ENCODE data around the gene ARPIN.

Gene ARPIN

DNA sequence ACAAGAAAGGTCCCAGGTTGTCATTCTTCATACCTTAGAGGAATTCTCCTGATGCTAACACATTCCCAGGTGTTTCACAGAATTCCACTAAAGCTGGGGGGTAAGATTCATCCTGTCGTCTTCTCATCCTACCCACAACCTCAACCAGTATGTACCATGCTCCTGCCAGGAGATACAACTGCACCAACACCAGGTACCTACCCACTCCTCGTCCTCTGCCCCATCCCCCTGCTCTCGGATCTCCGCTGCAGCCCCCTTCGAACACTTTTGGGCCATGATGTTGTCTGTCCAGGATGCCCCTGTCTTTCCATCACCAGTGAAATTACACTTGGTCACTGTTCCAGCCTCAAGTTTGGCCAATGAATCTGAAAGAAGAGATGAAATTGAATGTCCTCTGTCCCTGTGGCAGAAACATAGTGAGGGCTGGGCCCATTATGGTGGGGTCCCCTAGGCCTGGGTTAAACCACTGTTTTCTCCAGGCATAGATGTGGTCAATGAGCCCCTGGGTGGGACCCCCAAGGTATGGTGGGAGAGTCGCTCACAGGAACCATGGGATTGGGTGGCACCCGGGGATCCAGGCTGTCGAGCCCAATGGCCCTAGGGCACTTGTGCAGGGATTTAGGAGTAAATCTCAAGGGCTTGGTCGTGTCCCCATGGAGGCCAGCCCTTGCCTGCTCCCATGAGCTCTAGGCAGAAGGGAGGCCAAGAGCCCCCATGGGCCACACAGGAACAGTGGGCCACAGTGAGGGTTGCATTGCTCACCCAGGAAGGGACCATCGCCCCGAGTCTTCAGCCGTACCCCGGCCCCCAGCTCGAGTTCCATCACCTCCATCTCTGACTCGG, 9.5 kb downstream of the ARPIN start:
- Histone ChIP-seq H3K36me3 (ENCODE audit: control insufficient read depth, low read length) (no peaks in the 10 kb centered on the region), H3K4me3 (ENCODE audit: low read length) (no peak overlapping the region), H3K4me2 (ENCODE audit: low read length) (no peak overlapping the region), H3K27me3 (ENCODE audit: control insufficient read depth, low read length) (no peaks in the 10 kb centered on the region), H3K79me2 (ENCODE audit: control insufficient read depth, low read length) (no peaks in the 10 kb centered on the region), H3K4me1 (ENCODE audit: control insufficient read depth, low read length) (peaks cover 13% of the 10 kb centered on the region), H3K9me2 (replicated peaks; ENCODE audit: control insufficient read depth, low read length) (no peaks in the 10 kb centered on the region), H3F3A (ENCODE audit: control insufficient read depth, insufficient read depth) (no peaks in the 10 kb centered on the region), H3K9me3 (ENCODE audit: control insufficient read depth, insufficient read depth, low read length) (no peaks in the 10 kb centered on the region), H3K27ac (ENCODE audit: low read depth, low read length) (no peak overlapping the region), H4K20me1 (ENCODE audit: control insufficient read depth, insufficient read depth, low read depth, low read length) (no peaks in the 10 kb centered on the region)
- TF ChIP-seq EZH2phosphoT487 (IDR thresholded peaks at IDR 0.05; ENCODE audit: borderline replicate concordance, low read length), result no peak
- TF ChIP-seq, protein P1, sequence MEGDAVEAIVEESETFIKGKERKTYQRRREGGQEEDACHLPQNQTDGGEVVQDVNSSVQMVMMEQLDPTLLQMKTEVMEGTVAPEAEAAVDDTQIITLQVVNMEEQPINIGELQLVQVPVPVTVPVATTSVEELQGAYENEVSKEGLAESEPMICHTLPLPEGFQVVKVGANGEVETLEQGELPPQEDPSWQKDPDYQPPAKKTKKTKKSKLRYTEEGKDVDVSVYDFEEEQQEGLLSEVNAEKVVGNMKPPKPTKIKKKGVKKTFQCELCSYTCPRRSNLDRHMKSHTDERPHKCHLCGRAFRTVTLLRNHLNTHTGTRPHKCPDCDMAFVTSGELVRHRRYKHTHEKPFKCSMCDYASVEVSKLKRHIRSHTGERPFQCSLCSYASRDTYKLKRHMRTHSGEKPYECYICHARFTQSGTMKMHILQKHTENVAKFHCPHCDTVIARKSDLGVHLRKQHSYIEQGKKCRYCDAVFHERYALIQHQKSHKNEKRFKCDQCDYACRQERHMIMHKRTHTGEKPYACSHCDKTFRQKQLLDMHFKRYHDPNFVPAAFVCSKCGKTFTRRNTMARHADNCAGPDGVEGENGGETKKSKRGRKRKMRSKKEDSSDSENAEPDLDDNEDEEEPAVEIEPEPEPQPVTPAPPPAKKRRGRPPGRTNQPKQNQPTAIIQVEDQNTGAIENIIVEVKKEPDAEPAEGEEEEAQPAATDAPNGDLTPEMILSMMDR (IDR thresholded peaks at IDR 0.05; ENCODE audit: low read depth, low read length, poor library complexity, severe bottlenecking), result no peak

DNA sequence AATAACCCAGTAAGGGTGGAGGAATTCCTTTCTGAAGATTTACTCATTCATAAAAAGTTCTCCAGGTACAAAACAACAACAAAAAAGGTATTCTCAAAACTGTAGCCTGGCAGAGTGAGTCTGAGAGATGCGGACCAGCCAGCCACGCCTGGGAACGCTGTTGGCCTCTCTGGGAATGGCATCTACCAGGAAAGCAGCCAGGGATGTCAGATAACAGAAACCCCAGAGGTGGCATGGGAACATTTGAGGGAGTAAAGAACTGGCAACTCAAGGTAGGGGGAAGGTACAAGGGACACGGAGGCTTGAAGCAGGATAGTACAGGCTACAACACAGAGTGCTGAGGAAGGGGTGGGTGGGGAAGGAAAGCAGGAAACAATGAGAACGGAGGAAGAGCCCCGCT, 11.9 kb downstream of the ARPIN start:
- Histone ChIP-seq H3K27me3 (ENCODE audit: control insufficient read depth, low read length) (no peaks in the 10 kb centered on the region), H3K4me1 (ENCODE audit: control insufficient read depth, low read length) (peaks cover 15% of the 10 kb centered on the region), H4K20me1 (ENCODE audit: control insufficient read depth, insufficient read depth, low read depth, low read length) (no peaks in the 10 kb centered on the region), H3K9me2 (replicated peaks; ENCODE audit: control insufficient read depth, low read length) (no peaks in the 10 kb centered on the region), H3K79me2 (ENCODE audit: control insufficient read depth, low read length) (no peaks in the 10 kb centered on the region), H3K36me3 (ENCODE audit: control insufficient read depth, low read length) (no peaks in the 10 kb centered on the region), H3F3A (ENCODE audit: control insufficient read depth, insufficient read depth) (0 out of 2 replicates have a peak, but pooled peaks cover 3% of the 10 kb centered on the region), H3K9me3 (ENCODE audit: control insufficient read depth, insufficient read depth, low read length) (no peaks in the 10 kb centered on the region), H3K27ac (ENCODE audit: low read depth, low read length) (no peak overlapping the region), H3K4me3 (ENCODE audit: low read length) (no peak overlapping the region), H3K4me2 (ENCODE audit: low read length) (no peak overlapping the region)
- no peak for TF ChIP-seq EZH2phosphoT487 (IDR thresholded peaks at IDR 0.05; ENCODE audit: borderline replicate concordance, low read length)
- TF ChIP-seq, protein P1 (IDR thresholded peaks at IDR 0.05; ENCODE audit: low read depth, low read length, poor library complexity, severe bottlenecking), result no peak

GRCh38 chr15:89899951-89900567, 12.7 kb downstream of the ARPIN start:
- Histone ChIP-seq H3K36me3 (ENCODE audit: control insufficient read depth, low read length) (no peaks in the 10 kb centered on the region), H3K79me2 (ENCODE audit: control insufficient read depth, low read length) (no peaks in the 10 kb centered on the region), H3K4me1 (ENCODE audit: control insufficient read depth, low read length) (peaks cover 15% of the 10 kb centered on the region), H3K27ac (ENCODE audit: low read depth, low read length) (no peak overlapping the region), H4K20me1 (ENCODE audit: control insufficient read depth, insufficient read depth, low read depth, low read length) (no peaks in the 10 kb centered on the region), H3K27me3 (ENCODE audit: control insufficient read depth, low read length) (no peaks in the 10 kb centered on the region), H3K4me2 (ENCODE audit: low read length) (no peak overlapping the region), H3K4me3 (ENCODE audit: low read length) (no peak overlapping the region), H3K9me2 (replicated peaks; ENCODE audit: control insufficient read depth, low read length) (no peaks in the 10 kb centered on the region), H3K9me3 (ENCODE audit: control insufficient read depth, insufficient read depth, low read length) (no peaks in the 10 kb centered on the region), H3F3A (ENCODE audit: control insufficient read depth, insufficient read depth) (0 out of 2 replicates have a peak, but pooled peaks cover 3% of the 10 kb centered on the region)
- TF ChIP-seq, protein P1 (IDR thresholded peaks at IDR 0.05; ENCODE audit: low read depth, low read length, poor library complexity, severe bottlenecking), result no peak
- no peak for TF ChIP-seq EZH2phosphoT487 (IDR thresholded peaks at IDR 0.05; ENCODE audit: borderline replicate concordance, low read length)
